Measurements from ENCODE around the gene CTAG1B.
"Not testable (repeated sequence)": the region's sequence is repeated elsewhere in the genome, so short reads cannot be mapped to it uniquely, and the experiment has no call there.

CTAG1B gene

GRCh38 chrX:154619182-154619581 is at the start of gene CTAG1B:
Gene CTAG1B (minus strand): TSS chrX:154619282. CDS start chrX:154619218, 64 bp downstream.
- not testable (repeated sequence) for DNase-seq

DNA sequence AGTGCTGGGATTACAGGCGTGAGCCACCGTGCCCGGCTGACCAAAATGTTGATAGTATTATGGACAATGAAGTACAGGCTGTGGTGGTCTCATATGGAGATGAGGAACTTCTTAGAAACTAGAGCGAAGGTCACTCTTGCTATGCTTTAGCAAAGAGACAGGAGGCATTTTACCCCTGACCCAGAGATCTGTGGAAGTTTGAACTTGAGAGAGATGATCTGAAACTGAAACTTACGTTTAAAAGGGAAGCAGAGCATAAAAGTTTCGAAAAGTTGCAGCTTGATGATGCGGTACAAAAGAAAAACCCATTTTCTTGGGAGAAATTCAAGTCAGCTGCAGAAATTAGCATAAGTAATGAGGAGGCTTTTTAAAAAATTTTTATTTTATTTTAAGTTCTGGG is 42.8 kb upstream of the CTAG1B start:
- DNase-seq: no peak

DNA sequence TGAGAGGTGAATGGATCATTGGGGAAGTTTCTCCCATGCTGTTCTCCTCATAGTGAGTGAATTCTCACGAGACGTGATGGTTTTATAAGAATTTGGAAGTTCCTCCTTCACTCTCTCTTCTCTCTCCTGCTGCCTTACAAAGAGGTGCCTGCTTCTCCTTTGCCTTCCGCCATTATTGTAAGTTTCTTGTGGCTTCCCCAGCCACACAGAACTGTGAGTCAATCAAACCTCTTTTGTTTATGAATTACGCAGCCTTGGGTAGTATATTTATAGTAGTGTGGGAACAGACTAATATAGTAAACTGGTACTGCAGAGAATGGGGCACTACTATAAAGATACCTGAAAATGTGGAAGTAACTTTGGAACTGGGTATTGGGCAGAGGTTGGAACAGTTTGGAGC is 42.1 kb upstream of the CTAG1B start:
- DNase-seq: no peak

- no peak for DNase-seq
These were observed 41.5 kb upstream of the CTAG1B start for GRCh38 chrX:154660541-154660940.

GRCh38 chrX:154658957-154659356 is 39.9 kb upstream of the CTAG1B start:
- no peak for DNase-seq

- no peak for DNase-seq
These were observed 39.1 kb upstream of the CTAG1B start for GRCh38 chrX:154658187-154658586.

- no peak for DNase-seq
These were observed 38.2 kb upstream of the CTAG1B start for GRCh38 chrX:154657226-154657805.

GRCh38 chrX:154655786-154656185 is 36.7 kb upstream of the CTAG1B start:
- DNase-seq: no peak

DNA sequence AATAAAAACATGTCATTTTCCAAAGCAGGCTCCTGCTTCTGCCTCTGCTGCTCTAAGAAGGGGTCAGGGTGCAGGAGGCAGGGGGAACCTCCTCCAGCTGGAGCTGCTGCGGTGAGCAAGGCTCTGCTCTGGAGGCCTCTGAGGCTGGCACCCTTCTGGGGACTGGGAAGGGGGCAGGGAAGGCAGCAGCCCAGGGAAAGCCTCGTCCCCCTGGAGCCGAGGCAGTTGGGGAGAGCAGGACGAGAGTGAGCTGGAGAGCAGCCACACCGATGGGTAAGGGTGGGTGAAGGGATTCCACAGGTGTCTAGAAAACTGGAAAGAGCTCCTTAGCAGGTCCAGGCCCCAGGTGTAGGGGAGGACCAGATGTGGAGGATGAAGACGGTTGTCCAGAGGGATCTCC is 36.3 kb upstream of the CTAG1B start:
- DNase-seq: no peak

- no peak for DNase-seq
These were observed 35.8 kb upstream of the CTAG1B start for GRCh38 chrX:154654925-154655324.

GRCh38 chrX:154654372-154654771 is 35.3 kb upstream of the CTAG1B start:
- no peak for DNase-seq

DNA sequence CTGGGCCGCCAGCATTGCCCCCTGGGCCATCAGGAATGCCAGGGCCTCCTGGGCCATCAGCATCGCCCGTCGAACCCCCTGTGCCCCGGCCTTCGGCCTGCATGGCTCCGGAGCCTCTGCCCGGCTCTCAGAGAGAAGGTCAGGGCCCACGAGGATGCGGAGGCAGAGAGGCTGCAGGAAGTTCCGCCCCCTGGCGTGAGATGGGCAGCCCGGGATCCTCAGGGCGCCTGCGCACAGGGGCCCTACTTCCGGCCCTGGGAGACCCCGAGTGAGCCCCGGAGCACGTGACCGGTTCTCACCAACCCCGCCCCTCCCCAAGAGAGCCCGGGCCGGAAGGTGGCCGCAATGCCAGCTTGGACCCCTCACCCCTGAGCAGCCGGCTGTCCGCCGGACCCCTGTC is 34.3 kb upstream of the CTAG1B start, which contains the start of gene CTAG2:
TSS of gene CTAG2 (minus strand) at position 167 of the 400 bp plus-strand sequence. CDS start at position 103, 64 bp downstream.
- DNase-seq: not testable (repeated sequence)

DNA sequence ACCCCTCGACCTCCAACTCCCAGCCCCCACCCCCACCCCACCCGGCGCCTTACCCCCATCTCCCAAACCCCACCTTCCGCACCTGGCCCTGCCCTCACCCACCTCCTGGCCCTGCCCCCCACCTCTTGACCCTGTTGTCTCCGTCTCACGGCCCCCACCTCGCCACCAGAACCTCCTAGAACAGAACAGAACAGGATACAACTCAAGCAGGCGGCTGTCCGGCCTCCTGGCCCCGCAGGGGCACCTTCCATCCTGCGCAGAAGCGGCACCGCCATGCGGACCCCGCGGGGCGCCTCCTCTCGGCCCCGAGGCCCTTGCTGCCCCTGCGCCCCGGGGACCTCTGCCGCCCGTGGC is 33.9 kb upstream of the CTAG1B start:
- no peak for DNase-seq

DNA sequence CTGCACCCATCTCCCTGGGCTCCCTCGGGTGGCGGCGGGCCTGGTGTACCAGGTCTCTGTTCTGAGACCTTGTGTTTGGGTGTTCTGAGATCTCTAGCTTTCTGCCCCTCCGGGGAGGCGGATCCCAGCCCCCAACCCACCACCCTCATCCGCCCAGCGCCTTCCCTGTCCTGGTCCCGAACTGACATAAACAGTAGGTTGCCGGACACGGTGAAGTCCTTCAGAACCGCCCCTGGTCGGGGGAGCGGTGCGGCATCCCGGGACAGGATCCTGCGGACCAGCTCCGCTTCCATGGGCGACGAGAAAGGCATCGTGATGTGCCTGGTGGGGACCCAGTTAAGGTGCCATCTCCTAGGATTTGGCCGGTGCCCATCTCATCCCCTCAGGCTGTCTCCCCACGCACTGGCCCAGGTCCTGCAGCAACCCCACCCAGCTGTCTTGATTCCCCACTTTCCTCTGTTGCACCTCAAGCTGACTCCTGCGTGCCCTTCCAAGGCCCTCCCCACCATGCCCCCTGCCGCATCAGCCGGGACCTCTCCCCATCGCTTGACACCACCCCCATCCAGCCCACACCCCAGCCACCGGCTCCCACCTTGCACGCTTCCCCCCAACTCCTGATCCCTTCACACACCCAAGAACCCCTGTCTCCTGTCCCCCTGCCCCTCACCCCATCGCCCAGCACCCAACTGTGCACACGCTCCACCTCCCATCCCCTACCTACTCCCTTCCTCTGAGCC is 33.4 kb upstream of the CTAG1B start:
- no peak for DNase-seq

- DNase-seq: no peak
These were observed 31.1 kb upstream of the CTAG1B start for GRCh38 chrX:154650221-154650510.

DNA sequence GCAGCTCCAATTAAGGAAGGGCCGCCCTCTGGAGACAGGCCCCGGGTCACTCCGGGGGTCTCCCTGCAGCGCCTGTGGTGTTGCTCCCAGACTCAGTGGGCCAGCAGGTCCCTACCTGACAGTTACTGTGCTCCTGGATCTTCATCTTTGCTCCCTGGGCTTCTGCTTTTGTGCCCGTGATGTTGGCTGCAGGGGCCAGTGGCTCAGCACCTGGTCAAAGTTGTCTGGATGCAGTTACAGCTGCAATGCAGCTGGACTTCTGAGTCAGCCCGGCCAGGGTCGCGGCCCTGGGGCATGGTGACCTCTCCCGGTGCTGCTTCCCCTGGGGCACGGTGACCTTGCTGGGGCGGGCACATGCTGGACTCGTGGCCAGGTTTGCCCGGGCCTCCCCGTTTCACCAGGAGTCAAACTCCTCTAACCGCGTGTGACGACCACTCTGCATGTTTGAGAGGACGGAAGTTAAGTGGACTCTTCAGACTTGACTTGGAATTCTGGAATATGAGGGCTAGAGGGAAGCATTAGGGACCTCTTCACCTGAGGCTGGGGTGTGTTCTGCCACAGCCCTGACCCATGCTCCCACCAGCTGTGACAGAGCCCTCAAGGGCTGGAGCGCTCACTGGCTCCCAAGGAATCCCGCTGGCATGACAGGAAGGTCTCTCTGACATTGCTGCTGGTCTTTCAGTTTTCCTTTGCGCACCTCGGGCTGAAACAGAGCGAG is 30.6 kb upstream of the CTAG1B start:
- no peak for DNase-seq

DNA sequence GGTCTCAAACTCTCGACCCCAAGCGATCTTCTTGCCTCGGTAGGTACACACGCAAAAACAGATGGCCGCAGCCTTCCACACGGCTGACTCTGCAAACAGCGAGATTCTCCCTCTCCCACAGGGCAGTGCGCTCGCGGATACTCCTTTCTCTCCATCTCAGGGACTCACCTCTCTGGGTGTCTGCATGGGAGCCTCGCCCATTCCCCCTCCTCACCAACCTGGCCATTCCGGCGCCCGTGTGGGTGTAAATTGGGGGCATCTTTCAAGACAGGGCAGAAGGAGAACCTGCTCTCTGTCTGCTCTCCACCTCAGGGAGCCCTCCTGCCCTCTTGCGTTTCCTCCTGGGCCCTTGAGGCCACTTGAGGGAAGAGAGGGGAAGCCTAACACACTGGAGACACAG is 29.8 kb upstream of the CTAG1B start:
- no peak for DNase-seq

DNA sequence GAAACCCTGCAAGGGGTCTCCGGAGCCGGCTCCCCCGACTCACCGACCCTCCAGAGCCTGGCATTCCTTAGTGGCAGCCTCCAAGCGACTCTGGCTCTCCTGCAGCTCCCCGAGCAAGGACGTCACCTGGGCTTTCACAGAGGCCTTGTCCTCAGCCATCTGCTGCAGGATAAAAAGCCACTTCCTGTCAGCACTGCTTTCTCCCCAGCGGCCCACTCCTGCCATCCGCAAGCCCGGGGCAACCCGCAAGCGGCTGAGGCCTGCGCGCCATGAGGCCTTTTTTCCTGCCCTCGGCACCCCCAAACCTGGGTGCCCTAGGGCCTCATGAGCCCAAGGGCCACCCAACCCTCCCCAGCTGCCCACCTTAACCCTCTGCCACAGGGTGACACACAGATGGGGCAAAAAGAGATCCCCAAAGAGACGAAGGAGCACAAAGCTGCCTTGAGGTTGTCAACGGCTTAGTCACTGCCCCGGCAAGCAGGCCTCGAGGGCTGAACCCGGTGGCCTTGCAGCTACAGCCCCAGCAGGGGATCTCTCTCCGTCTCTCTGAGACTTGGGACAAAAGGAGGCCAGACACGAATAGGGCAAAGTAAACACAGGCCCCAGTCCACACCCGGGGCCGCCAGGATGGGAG is 26.8 kb upstream of the CTAG1B start:
- DNase-seq: not testable (repeated sequence)

DNA sequence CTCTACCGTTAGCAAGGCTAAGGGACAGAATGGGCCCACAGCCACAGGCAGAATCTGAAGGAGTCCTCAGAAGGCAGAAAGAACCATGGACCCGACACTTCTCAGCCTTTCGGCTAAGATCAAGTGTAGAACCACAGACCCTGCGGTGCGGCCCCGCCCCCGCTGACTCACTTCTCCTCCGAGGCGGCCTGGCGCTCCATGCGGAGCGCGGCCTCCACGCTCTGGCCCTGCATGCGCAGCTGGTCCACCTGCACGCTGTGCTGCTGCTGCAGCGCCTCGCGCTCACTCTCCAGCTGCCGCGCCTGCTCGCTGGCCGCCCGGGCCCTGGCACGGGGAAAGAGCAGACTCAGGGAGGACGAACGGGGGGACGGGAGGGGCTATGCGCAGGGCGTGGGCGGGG is 24.6 kb upstream of the CTAG1B start:
- not testable (repeated sequence) for DNase-seq

DNA sequence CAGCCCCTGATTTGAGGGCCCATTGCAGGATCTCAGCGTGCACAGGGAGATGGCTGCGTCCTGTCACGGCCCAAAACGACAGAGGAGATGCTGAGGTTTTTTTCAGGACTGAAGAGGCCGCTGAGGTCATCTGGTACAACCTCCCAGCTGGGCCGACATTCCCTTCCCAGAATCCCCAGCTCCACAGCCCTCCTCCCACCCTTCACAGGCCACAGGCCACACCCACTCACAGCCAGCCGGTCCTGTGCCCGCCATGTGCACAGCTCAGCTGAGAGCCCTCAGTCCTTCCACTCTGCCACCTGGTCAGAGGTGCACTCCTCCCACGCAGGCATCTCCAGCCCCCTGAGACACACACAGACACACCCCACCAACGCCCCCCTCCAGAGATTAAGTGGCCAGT is 22.7 kb upstream of the CTAG1B start:
- not testable (repeated sequence) for DNase-seq

GRCh38 chrX:154633661-154634060 is 14.6 kb upstream of the CTAG1B start:
- DNase-seq: not testable (repeated sequence)

DNA sequence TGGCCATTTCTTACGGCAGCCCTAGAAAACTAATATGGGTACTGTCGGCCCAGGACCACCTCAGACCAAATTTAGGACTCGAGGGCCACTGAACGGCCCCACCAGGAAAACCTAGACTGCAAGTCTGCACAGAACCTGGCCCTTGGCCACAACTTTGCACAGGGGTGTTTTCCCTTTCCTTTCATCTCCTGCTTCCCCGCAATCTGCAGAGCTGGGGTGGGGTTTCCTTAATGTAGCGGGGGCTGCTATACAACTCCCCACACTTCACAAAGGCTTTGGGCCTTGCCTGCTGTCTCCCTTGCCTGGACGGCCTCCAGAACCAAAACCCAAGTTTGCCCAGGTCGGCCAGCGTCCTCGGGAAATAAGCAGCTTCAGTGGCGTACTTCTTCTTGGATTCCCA is 11.9 kb upstream of the CTAG1B start:
- not testable (repeated sequence) for DNase-seq

DNA sequence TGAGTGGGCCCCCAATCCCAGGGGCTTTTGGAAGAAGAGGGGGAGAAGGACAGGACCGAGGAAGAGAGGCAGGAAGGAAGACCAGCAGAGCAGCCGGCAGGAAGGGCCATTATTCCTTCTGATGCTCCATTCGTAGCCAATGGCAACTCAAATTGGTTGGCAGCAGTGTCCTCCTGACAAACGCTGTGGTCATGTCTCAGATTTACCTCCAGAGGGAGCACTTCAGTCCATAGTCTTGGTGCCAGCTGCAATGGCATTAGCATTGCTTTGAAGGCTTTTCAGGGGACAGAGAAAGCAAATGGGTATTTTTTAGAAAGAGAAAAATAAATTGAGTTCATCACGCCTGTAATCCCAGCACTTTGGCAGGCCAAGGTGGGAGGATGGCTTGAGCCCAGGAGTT is 9.9 kb upstream of the CTAG1B start:
- not testable (repeated sequence) for DNase-seq

Data from activated naive CD4-positive, alpha-beta T cell treated with anti-CD3 and anti-CD28 coated beads, Interleukin-2, amount 50 U/mL, for 16 hours (primary cell).